GM23338 (cell line): Measurements from ENCODE around the gene NNAT. TPM values are rescaled to one million over a fixed set of nuclear protein-coding genes. Genes with fewer than 3 reads are reported as not detected.
"Not testable (repeated sequence)": the region's sequence is repeated elsewhere in the genome, so short reads cannot be mapped to it uniquely, and the experiment has no call there.

ENCODE experiments used
- ATAC-seq: fragments of 200-7000 bp; cut with Tn5 transposase; 3 replicates; pipeline ENCODE4 v1.9.1; 2020
- DNase-seq: peaks from one replicate; pipeline ENCODE4 v3.0.0-alpha.2; 2015; ENCODE audit warnings: low spot score
- H2AFZ ChIP-seq: fragments of 200-600 bp; sonication (generic); 2 replicates; pipeline ENCODE4 v1.8.0; 2016; ENCODE audit warnings: antibody characterized with exemption, mild to moderate bottlenecking, moderate library complexity
- H3F3A ChIP-seq: fragments of 200-600 bp; sonication (generic); replicated peaks from 2 replicates; pipeline ENCODE4 v1.8.0; 2017; ENCODE audit warnings: antibody characterized with exemption, mixed run types, low read depth
- H3K27ac ChIP-seq: fragments of 200-600 bp; sonication (generic); 2 replicates; pipeline ENCODE4 v1.6.1; 2016; ENCODE audit warnings: low read depth
- H3K27me3 ChIP-seq: fragments of 200-600 bp; sonication (generic); 2 replicates; pipeline ENCODE4 v1.8.0; 2016; ENCODE audit warnings: mild to moderate bottlenecking, mixed run types, moderate library complexity; ENCODE audit not compliant: insufficient read depth
- H3K36me3 ChIP-seq: fragments of 200-600 bp; sonication (generic); 2 replicates; pipeline ENCODE4 v1.8.0; 2016; ENCODE audit warnings: mild to moderate bottlenecking; ENCODE audit not compliant: insufficient read depth
- H3K4me1 ChIP-seq: fragments of 200-600 bp; sonication (generic); 2 replicates; pipeline ENCODE4 v1.8.0; 2016; ENCODE audit warnings: mild to moderate bottlenecking, moderate library complexity; ENCODE audit not compliant: insufficient read depth
- H3K4me2 ChIP-seq: fragments of 200-600 bp; sonication (generic); 2 replicates; pipeline ENCODE4 v1.7.1; 2017; ENCODE audit warnings: mixed run types
- H3K4me3 ChIP-seq: fragments of 200-600 bp; sonication (generic); 2 replicates; pipeline ENCODE4 v1.6.1; 2016; ENCODE audit warnings: mixed run types
- H3K79me2 ChIP-seq: fragments of 200-600 bp; sonication (generic); replicated peaks from 2 replicates; pipeline ENCODE4 v1.8.0; 2017; ENCODE audit warnings: mild to moderate bottlenecking; ENCODE audit not compliant: insufficient read depth
- H3K9me2 ChIP-seq: fragments of 200-600 bp; sonication (generic); 2 replicates; pipeline ENCODE4 v1.8.0; 2017; ENCODE audit not compliant: insufficient read depth
- H4K20me1 ChIP-seq: fragments of 200-600 bp; sonication (generic); replicated peaks from 2 replicates; pipeline ENCODE4 v1.8.0; 2017; ENCODE audit warnings: mild to moderate bottlenecking; ENCODE audit not compliant: insufficient read depth
- H3K27ac Mint-ChIP-seq: 2 replicates; pipeline ENCODE4 v1.8.0; 2020; ENCODE audit warnings: inconsistent platforms, mild to moderate bottlenecking, moderate library complexity, mixed read lengths
- H3K27me3 Mint-ChIP-seq: 3 replicates; pipeline ENCODE4 v1.8.0; 2022; ENCODE audit warnings: low read depth, mild to moderate bottlenecking, moderate library complexity, mixed read lengths, inconsistent platforms; ENCODE audit not compliant: insufficient read depth, poor library complexity
- H3K36me3 Mint-ChIP-seq: 3 replicates; pipeline ENCODE4 v1.8.0; 2021; ENCODE audit warnings: low read depth, mild to moderate bottlenecking, inconsistent platforms, moderate library complexity, mixed read lengths
- H3K4me1 Mint-ChIP-seq: 3 replicates; pipeline ENCODE4 v1.8.0; 2020; ENCODE audit warnings: mild to moderate bottlenecking, inconsistent platforms, mixed read lengths
- H3K4me3 Mint-ChIP-seq: 3 replicates; pipeline ENCODE4 v1.8.0; 2021; ENCODE audit warnings: moderate library complexity, mild to moderate bottlenecking, inconsistent platforms, mixed read lengths
- H3K9me3 Mint-ChIP-seq: 3 replicates; pipeline ENCODE4 v1.8.0; 2020; ENCODE audit warnings: moderate library complexity, mild to moderate bottlenecking, inconsistent platforms, mixed read lengths
- EZH2 ChIP-seq: fragments of 200-600 bp; sonication (generic); IDR thresholded peaks from one replicate; pipeline ENCODE4 v1.8.0; 2017; ENCODE audit warnings: antibody characterized with exemption, mild to moderate bottlenecking, low read depth; ENCODE audit not compliant: unreplicated experiment
- EZH2phosphoT487 ChIP-seq: fragments of 200-600 bp; sonication (generic); IDR thresholded peaks from one replicate; pipeline ENCODE4 v1.8.1; 2018; ENCODE audit warnings: antibody characterized with exemption; ENCODE audit not compliant: unreplicated experiment
- JUNB ChIP-seq: IDR thresholded peaks from one replicate; pipeline ENCODE4 v1.6.1; 2016; ENCODE audit warnings: antibody characterized with exemption; ENCODE audit not compliant: unreplicated experiment
- NANOG ChIP-seq: IDR thresholded peaks from 2 replicates; pipeline ENCODE4 v1.6.1; 2016; ENCODE audit warnings: antibody characterized with exemption, borderline replicate concordance
- POLR2AphosphoS5 ChIP-seq: IDR thresholded peaks from 2 replicates; pipeline ENCODE4 v1.6.1; 2016; ENCODE audit warnings: antibody characterized with exemption, low read depth
- ZNF114 ChIP-seq: fragments of 250-450 bp; sonication (Bioruptor Pico); IDR thresholded peaks from 2 replicates; pipeline ENCODE4 v1.5.0; 2020; ENCODE audit warnings: mild to moderate bottlenecking, moderate library complexity
- polyA plus RNA-seq: library from polyadenylated mRNA; unstranded; fragments of >200 nt; fragmentation: Nextera tagmentation; extraction: Ambion mirVana; gene quantifications from 2 replicates; pipeline ENCODE4 v1.2.1, GENCODE V29; 2016
- total RNA-seq: library from RNA; depleted of rRNA; stranded (reverse); fragments of >200 nt; shearing (Covaris generic); gene quantifications from 2 replicates; pipeline ENCODE4 v1.2.3, GENCODE V29; 2014
- TF ChIP-seq, protein P1 (sequence below): IDR thresholded peaks from one replicate; pipeline ENCODE4 v1.6.1; 2018; ENCODE audit warnings: antibody characterized with exemption; ENCODE audit not compliant: unreplicated experiment

The NNAT gene
- total and polyA plus RNA-seq, 2 experiments from 2014 or later, result 4.3 to 4.9 TPM

- Histone ChIP-seq H3K27ac (no peak overlapping the region), H3K4me1 (no peaks in the 10 kb centered on the region; the same call in 1 of the 2 replicates), H3K9me2 (peaks cover 11% of the 10 kb centered on the region; the same call in 1 of the 2 replicates), H3K4me3 (no peak overlapping the region), H3K4me2 (no peak overlapping the region), H3F3A (no peaks in the 10 kb centered on the region), H4K20me1 (no peaks in the 10 kb centered on the region), H2AFZ (no peak overlapping the region), H3K36me3 (no peaks in the 10 kb centered on the region), H3K79me2 (no peaks in the 10 kb centered on the region), H3K27me3 (no peaks in the 10 kb centered on the region)
- H3K4me1 Mint-ChIP-seq, result peaks cover 16% of the 10 kb centered on the region
- H3K27ac Mint-ChIP-seq, result no peak overlapping the region
- TF ChIP-seq NANOG (no peak), EZH2phosphoT487 (no peak), JUNB (no peak), POLR2AphosphoS5 (no peak), EZH2 (no peak)
- TF ChIP-seq, protein P1, sequence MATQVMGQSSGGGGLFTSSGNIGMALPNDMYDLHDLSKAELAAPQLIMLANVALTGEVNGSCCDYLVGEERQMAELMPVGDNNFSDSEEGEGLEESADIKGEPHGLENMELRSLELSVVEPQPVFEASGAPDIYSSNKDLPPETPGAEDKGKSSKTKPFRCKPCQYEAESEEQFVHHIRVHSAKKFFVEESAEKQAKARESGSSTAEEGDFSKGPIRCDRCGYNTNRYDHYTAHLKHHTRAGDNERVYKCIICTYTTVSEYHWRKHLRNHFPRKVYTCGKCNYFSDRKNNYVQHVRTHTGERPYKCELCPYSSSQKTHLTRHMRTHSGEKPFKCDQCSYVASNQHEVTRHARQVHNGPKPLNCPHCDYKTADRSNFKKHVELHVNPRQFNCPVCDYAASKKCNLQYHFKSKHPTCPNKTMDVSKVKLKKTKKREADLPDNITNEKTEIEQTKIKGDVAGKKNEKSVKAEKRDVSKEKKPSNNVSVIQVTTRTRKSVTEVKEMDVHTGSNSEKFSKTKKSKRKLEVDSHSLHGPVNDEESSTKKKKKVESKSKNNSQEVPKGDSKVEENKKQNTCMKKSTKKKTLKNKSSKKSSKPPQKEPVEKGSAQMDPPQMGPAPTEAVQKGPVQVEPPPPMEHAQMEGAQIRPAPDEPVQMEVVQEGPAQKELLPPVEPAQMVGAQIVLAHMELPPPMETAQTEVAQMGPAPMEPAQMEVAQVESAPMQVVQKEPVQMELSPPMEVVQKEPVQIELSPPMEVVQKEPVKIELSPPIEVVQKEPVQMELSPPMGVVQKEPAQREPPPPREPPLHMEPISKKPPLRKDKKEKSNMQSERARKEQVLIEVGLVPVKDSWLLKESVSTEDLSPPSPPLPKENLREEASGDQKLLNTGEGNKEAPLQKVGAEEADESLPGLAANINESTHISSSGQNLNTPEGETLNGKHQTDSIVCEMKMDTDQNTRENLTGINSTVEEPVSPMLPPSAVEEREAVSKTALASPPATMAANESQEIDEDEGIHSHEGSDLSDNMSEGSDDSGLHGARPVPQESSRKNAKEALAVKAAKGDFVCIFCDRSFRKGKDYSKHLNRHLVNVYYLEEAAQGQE, result no peak
- peaks cover 4% of the 10 kb centered on the region for H3K27me3 Mint-ChIP-seq
- H3K36me3 Mint-ChIP-seq, result peaks cover 8% of the 10 kb centered on the region
- ATAC-seq, result no peak
- H3K9me3 Mint-ChIP-seq, result peaks cover 19% of the 10 kb centered on the region
- no peak overlapping the region for H3K4me3 Mint-ChIP-seq
- no peak for DNase-seq
These were observed 36.7 kb upstream of the NNAT start for GRCh38 chr20:37484331-37484730.

DNA sequence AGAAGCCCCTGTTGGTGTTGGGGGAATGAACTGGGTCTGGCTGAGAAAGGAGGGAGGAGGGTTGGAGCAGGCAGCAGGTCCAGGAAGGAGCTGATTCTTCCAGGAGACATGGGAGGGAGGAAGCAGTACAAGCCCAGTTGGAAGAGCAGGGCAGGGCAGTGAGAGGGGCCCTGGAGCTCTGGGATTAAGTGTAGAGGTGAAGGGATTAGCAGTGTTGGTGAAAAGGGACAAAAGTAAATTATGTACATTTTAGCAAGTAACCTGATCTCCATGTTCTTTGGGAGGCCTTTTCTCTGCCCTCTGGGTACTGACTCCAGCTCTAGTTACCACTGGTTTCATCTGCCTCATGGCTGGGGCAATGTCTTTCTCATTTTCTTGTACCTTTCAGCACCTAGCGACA, 34.8 kb upstream of the NNAT start:
- H3K36me3 ChIP-seq, H3K9me2 ChIP-seq, H3K27me3 Mint-ChIP-seq, DNase-seq, H3K4me3 ChIP-seq, H2AFZ ChIP-seq, H3K27ac ChIP-seq, H3K4me3 Mint-ChIP-seq, H3K36me3 Mint-ChIP-seq, H3K79me2 ChIP-seq, H3K27ac Mint-ChIP-seq, H3K4me1 ChIP-seq, H3K27me3 ChIP-seq, H4K20me1 ChIP-seq, H3F3A ChIP-seq: not testable (repeated sequence)
- Mint-ChIP-seq H3K9me3 (peaks cover 14% of the 10 kb centered on the region), H3K4me1 (peaks cover 16% of the 10 kb centered on the region)
- H3K4me2 ChIP-seq, result 0 out of 2 replicates have a peak overlapping the region, but pooled peaks have one; percentile 48
- ATAC-seq, result peak; percentile 72

DNA sequence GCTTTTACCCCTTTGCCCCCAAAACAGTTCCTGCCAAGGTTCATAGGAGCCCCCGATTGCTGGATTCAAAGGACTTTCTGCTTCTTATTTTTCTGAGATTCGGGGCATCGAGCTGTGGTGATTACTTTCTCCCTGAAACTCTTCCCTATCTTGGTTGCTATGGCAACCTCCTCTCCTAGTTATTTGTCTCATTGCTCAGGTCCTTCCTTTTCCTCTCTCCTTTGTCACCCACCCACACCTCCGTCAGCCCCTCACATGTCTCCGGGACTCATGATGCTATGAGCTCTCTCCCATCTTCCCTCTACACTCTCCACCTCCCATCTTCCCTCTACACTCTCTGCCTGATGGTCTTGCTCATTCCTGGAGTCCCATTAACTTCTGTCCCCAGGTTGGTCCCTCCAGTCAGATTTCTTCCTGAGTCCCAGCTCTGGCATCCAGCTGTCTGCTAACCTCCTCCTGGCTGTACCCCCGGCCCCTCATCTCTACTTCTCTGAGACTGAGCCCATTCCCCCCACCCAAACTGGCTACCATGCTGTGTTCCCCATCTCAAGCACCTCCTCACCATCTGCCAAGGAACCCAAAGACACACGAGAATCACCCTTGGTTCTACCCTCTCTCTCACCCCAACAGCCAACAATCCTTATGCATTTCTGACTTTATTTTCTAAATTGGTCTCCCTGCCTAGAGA, 30.2 kb upstream of the NNAT start:
- H3K79me2 ChIP-seq, result no peaks in the 10 kb centered on the region
- Mint-ChIP-seq H3K9me3 (no peaks in the 10 kb centered on the region), H3K36me3 (no peaks in the 10 kb centered on the region; the same call in 1 of the 3 replicates), H3K27me3 (peaks cover 12% of the 10 kb centered on the region), H3K4me1 (peaks cover 11% of the 10 kb centered on the region), H3K27ac (no peak overlapping the region), H3K4me3 (no peak overlapping the region)
- no peak overlapping the region for H2AFZ ChIP-seq
- DNase-seq (no peak), ATAC-seq (no peak)
- no peaks in the 10 kb centered on the region for H3K36me3 ChIP-seq
- no peak overlapping the region for H3K4me3 ChIP-seq
- H3K4me1 ChIP-seq, result no peaks in the 10 kb centered on the region; the same call in 1 of the 2 replicates
- 0 out of 2 replicates have a peak, but pooled peaks cover 3% of the 10 kb centered on the region for H3K9me2 ChIP-seq
- no peak overlapping the region for H3K27ac ChIP-seq
- no peak overlapping the region for H3K4me2 ChIP-seq
- no peaks in the 10 kb centered on the region for H3K27me3 ChIP-seq
- H4K20me1 ChIP-seq, result 0 out of 2 replicates have a peak, but pooled peaks cover 2% of the 10 kb centered on the region
- no peaks in the 10 kb centered on the region for H3F3A ChIP-seq
- TF ChIP-seq JUNB (no peak), EZH2phosphoT487 (no peak), ZNF114 (CRISPR knock-in tag) (no peak), EZH2 (no peak)
